K562 (cell line): Measurements from ENCODE around the gene GDF9.

Experiments used
- CTCF ChIP-seq, 3 experiments: IDR thresholded peaks in 2 of 3; conservative IDR thresholded peaks in 1 of 3; 2 replicates each; pipeline ENCODE4 v1.5.1; 2011 to 2012; ENCODE audit warnings: low read length in 3 of 3, mild to moderate bottlenecking in 3 of 3, control low read depth in 2 of 3, improper control_type of control experiment in 1 of 3, inconsistent platforms in 1 of 3, low read depth in 1 of 3, mixed read lengths in 1 of 3, moderate library complexity in 1 of 3; ENCODE audit not compliant: insufficient read depth in 2 of 3
- SMARCA5 ChIP-seq: fragments of 450-650 bp; IDR thresholded peaks from 2 replicates; pipeline ENCODE4 v1.6.1; 2016
- ZNF449 ChIP-seq: fragments of 250-450 bp; sonication (Bioruptor Pico); IDR thresholded peaks from 2 replicates; pipeline ENCODE4 v1.8.0; 2022; ENCODE audit warnings: moderate library complexity, mild to moderate bottlenecking, inconsistent platforms

GRCh38 chr5:132837868-132838267 is 28.4 kb downstream of the GDF9 start:
- TF ChIP-seq ZNF449 (no peak), SMARCA5 (no peak), CTCF (IDR thresholded peaks at IDR 0.05 in 2 of 3, conservative IDR thresholded peaks at IDR 0.05 in 1 of 3; ENCODE audit: insufficient read depth in 2 of 3, low read depth in 1 of 3, low read length in 3 of 3) (no peak)
